HG03457 (cell line): ENCODE results near the gene LPCAT3.
"Not testable (repeated sequence)": the region's sequence is repeated elsewhere in the genome, so short reads cannot be mapped to it uniquely, and the experiment has no call there.

Experiments used
- ATAC-seq: cut with Tn5 transposase; IDR thresholded peaks from one replicate; pipeline ENCODE4 v1.9.1; 2021; ENCODE audit warnings: moderate number of reproducible peaks; ENCODE audit not compliant: unreplicated experiment

LPCAT3 gene

DNA sequence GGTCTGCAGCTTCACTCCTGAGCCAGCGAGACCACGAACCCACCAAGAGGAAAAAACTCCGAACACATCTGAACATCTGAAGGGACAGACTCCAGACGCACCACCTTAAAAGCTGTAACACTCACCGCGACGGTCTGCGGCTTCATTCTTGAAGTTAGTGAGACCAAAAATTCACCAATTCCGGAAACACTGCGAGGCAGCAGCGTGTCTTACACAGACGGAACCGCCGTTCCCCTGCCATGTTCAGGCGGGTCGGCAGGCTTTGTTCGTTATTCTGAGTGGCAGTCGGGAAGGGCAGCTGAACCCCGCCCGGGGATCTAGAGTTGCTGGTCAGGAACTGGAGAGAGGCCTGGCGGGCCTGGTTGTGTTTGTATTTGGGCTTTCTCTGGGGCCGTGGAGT, 20.3 kb upstream of the LPCAT3 start:
- ATAC-seq = no peak

- ATAC-seq = not testable (repeated sequence)
Measured at GRCh38 chr12:7037411-7037810, 19.1 kb upstream of the LPCAT3 start.

DNA sequence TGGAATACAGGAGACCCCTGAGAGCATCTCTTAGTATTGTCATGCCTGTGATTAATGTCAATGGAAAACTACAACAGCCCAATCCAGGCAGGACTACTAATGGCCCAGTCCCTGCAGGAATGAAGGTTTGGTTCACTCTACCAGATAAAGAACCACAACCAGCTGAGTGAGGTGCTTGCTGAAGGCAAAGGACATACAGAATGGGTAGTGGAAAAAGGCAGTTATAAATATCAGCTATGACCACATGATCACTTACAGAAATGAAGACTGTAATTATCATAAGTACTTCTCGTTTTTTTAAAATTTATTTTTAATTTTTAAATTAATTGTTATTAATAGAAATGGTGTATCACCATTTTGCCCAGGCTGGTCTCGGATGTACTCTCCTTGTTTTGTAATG, 17.2 kb upstream of the LPCAT3 start:
- ATAC-seq = no peak

- no peak for ATAC-seq
Measured at GRCh38 chr12:7034464-7034863, 16.2 kb upstream of the LPCAT3 start.

DNA sequence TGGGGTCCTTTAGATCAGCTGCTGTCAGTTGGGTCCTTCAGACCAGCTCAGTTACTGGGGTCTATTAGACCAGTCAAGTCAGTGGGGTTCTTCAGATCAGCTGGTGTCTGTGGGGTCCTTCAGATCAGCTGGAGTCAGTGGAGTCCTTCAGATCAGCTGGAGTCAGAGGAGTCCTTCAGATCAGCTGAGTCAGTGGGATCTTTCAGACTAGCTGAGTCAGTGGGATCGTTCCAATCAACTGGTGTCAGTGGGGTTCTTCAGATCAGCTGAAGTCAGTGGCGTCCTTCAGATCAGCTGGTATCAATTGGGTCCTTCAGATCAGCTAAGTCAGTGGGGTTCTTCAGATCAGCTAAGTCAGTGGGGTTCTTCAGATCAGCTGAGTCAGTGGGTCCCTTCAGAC, 14.7 kb upstream of the LPCAT3 start:
- no peak for ATAC-seq

DNA sequence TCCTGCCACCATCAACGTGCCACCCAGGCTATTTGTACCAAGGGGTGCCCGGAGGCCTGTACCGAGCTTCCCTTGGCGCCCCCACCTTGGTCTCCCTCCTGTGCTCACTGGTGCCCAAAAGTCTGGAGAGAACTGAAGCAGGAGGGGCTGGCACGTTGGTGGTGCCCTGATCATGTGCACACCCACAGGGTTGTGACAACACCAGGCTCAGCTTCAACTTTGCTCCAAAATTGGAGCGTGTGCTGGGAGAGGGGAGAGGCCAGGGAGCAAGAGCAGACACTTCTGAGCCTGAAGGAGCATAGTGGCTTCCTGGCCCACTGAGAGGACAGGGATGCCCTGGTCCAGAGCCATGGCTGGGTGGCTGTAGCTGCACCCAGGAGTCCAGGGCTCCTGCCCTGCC, 13.0 kb upstream of the LPCAT3 start:
- no peak for ATAC-seq

DNA sequence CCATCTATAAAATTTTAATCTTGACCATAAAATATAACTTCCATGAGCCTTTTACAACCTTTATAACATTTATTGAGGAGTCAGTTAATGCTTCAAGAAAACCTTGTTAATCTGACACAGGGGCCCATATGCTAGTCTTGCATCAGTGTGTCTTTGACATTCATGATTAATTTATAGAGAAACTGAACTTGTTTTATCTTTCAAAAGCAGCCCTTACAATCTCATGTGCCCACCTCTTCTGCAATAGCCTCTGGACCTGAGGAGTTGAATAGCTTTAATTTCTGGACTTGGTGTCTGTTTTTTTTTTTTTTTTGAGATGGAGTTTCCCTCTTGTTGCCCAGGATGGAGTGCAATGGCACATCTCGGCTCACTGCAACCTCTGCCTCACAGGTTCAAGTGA, 8.6 kb upstream of the LPCAT3 start:
- no peak for ATAC-seq

DNA sequence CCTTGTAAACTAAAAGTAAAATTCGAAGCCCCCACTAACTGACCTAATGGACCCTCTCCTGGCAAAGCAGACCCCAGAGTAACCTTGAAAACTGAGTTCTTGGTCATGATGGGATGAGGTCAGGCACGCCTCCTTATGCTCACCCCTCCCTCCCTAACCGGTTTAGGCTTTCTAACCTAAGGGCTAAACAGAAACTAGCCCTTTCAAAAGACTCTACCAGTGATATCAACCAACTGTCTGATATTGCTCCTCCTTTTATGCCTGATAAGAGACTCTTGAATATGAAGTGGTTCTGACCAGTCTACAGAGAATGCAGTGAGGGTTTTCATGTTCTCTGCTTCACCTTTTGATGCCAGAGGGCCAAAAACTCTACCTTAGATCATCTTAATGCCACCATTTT, 4.8 kb upstream of the LPCAT3 start:
- ATAC-seq = no peak

DNA sequence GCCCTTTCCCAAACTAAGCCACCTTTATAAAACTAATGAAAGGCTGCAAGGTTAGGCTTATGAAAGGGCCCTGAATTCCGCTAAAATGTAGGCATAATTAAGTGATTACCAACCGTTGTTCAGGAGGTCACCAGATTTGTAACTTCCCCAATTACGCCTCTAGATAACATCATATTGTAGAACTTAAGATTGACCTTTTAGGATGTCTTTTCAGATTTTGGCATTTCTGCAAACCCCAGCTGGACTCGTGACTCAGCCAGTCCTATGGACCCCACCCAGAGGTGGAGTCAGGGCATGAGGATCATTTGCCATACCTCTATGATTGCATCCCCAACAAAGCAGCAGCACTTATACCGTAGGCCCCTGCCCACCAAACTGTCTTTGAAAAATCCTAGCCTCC, 3.7 kb upstream of the LPCAT3 start:
- no peak for ATAC-seq

DNA sequence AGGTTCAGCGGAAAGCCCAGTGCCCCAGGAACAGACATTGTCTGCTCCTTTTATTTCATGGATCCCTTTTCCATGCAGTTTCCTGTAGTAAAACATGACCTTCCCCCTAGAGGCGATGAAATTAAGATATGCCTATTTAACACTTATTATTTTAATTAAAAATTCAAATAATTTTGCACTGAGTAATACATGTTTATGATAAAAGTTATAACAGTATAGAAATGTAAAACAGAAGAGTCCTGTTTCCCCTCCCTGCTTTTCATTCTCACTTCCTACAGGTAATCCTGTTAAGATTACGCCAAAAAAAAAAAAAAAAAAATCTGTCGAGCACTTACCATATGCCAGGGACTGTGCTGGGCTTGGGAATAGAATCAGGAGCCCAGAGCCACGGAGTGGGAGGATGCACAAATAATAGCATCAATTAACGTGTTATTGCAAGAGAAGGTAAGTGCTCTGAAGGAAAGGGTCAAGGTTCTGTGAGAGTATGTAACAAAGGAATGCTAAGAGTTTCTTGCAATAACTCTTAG, 830 bp upstream of the LPCAT3 start:
- no peak for ATAC-seq

DNA sequence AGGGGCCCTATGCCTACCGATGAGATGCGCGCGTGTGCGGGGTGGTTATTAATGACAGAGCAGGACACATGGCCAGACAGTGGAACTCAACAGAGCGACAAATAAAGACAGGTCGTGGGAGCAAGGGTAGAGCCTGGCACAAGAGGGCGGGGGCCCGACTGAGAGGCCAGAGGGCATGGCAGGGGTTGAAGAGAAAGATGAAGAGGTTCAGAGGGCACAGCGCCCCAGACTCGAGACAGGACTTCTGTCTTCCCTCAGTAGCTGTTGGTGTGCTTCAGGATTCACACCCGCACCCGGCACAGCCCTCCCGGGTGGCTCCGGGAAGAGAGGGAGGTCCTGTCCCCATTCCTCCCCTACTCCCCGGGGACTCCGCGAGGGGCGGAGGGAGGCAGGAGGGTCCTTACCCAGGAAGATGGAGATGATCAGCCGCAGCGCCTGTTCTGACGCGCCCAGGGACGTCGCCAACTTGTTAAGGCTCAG, 366 bp downstream of the LPCAT3 start:
- no peak for ATAC-seq

- ATAC-seq = no peak
Measured at GRCh38 chr12:7016958-7017571, 1.2 kb downstream of the LPCAT3 start.

DNA sequence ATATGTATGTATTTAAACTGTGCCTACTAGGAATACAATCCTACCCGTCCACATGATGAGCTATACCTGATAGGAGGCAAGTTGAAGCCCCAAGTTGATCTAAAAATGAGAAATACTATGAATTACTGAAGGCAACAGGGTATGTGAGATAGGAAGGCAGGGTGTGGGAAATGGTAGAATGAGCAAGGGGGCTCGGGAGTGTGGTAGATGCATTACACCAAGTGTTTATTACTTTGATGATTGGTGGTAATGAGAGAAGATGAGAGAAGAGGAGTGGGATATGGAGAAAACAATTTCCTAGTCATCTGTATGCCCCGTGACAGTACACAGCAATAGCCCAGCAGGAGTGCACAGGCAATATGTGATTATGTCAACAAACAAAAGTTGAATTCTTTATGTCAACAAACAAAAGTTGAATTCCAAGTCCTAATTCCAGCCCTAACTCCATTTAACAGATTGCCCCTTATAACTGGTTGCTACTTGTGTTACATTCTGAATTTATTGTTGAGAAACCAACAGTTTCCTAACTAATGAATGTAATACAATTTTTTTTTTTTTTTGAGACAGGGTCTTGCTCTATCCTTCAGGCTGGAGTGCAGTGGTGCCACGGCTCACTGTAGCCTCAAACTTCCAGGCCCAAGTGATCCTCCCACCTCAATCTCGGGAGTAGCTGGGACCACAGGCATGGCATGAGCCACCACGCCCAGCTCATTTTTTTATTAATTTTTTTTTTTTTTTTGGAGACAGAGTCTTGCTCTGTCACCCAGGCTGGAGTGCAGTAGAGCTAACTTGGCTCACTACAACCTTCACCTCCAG, 2.5 kb downstream of the LPCAT3 start:
- ATAC-seq = no peak

DNA sequence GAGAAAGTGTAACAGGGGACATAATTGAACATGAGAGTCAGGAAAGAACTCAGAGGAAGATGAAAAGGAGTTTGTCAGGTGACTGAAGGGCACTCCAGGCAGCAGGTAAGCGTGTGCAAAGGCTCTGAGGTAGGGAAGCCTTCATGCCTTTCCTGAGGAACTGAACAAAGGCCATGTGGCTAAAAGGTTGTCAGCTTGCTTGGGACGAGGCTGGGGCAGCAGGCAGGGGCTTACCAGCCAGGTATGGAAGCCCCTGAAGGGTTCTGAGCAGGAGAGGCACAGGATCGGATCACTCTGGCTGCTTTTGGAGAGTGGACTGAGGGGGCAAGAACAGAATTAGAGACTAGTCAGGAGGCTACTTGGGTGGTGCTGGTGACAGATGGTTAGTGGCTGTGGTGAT, 5.2 kb downstream of the LPCAT3 start:
- no peak for ATAC-seq

- no peak for ATAC-seq
Measured at GRCh38 chr12:7012024-7012607, 6.2 kb downstream of the LPCAT3 start.

DNA sequence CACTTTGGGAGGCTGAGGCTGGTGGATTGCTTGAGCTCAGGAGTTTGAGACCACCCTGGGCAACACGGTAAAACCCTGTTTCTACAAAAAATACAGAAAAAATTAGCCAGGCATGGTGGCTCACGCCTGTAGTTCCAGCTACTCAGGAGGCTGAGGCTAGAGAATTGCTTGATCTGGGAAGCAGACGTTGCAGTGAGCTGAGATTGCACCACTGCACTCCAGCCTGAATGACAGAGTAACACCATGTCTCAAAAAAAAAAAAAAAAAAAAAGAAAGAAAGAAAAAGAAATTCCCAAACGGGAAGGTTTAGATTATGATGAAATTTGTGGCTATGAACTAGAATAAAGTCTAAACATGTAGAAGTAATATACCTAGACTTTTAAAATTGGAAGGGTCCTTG, 6.9 kb downstream of the LPCAT3 start:
- not testable (repeated sequence) for ATAC-seq

DNA sequence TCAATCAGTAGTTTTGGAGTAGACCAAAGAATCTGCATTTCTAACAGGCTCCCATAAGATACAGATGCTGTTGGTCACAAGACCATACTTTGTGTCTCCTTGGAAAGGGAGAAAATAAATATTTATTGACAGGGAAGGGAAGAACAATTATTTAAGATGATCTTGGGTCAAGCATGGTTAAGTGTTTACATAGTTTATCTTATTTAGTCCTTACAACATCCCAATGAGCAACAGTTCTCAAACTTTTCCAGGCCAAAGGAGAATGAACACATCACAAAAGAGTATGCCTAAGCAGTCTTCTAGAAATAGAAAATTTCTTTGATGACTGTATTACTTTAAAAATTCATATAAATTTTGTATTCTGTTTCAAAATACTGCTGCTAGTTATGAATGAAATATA, 8.8 kb downstream of the LPCAT3 start:
- ATAC-seq = no peak

GRCh38 chr12:7008864-7009263, 9.4 kb downstream of the LPCAT3 start:
- ATAC-seq = no peak

DNA sequence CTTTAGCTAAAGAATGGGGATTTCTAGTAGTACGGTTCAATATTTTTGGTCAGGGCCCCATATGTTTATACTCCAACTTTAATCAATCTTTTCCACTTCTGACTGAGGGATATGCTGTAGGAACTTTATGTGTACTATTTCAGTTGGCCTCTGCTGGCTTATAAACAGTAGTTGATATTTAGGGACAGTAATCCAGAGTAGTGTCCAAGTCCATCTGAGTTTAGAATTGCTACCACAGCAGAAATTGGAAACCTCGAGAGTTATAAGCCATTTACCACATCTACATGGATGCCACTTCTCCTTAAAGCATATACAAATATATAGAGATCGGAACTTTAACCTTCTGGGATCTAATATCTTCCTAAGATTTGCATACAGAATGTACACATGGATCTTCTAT, 11.6 kb downstream of the LPCAT3 start:
- ATAC-seq = no peak

DNA sequence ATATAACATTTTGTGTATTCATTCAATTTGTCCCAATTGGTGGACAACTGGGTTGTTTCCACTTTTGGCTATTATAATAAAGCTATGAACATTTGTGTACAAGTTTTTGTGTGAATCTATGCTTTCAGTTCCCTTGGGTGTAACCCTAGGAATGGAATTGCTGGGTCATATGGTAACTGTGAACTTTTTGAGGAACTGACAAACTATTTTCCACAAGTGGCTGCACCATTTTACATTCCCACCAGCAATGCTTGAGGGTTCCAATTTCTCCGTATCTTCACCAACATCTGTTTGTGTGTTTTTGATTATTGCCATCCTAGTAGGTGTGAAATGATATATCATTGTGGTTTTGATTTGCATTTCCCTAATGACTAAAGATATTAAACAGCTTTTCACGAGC, 13.0 kb downstream of the LPCAT3 start:
- no peak for ATAC-seq

DNA sequence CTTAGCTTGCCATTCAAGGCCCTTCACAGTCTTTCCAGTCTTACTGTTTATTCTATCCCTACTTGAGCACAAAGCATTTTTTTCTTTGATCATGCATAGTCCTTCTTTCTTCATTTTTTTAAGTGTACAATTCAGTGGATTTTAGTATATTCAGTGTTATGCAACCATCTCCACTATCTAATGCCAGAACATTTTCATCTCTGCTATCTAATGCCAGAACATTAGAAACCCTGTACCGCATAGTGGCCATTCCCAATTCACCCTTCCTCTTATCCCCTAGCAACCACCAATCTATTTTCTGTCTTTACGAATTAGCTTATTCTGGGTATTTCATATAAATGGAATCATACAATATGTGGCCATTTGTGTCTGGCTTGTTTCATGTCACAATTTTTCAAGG, 13.4 kb downstream of the LPCAT3 start:
- no peak for ATAC-seq

- no peak for ATAC-seq
Measured at GRCh38 chr12:7004287-7004803, 13.9 kb downstream of the LPCAT3 start.
